ELR (cell line): ENCODE results near the gene SIRPA.

Experiments used
- DNase-seq: peaks from one replicate; pipeline ENCODE4 v3.0.0-alpha.2; 2015; ENCODE audit warnings: low read depth

The SIRPA gene

GRCh38 chr20:1894951-1895673 is at the start of gene SIRPA:
Gene SIRPA, plus strand, starts transcription at chr20:1895407. Its CDS starts 41 bp downstream, at chr20:1895448.
- DNase-seq = peak; percentile 67

- DNase-seq = no peak
These were observed 49.5 kb upstream of the SIRPA start for GRCh38 chr20:1845701-1846100.

DNA sequence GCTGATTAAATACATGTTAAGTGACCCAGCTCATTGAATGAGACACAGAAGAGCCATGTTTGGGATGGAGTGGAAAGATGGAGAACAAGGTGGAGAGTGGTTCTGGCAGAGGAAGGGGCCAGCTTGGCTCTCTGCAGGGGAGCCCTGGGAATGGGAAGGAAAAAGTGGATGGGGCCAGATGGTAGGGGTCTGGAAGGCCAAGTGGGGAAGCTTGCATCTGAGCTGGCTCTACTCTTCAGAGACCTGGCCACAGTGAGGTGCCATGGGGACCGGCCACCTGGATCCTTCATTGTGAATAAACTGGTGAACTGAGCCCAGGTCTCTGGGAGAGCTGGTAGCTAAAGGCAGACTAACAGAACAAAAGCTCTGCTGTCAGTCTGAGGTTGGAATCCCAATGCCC is 48.9 kb upstream of the SIRPA start:
- no peak for DNase-seq

- no peak for DNase-seq
These were observed 48.3 kb upstream of the SIRPA start for GRCh38 chr20:1846876-1847275.

DNA sequence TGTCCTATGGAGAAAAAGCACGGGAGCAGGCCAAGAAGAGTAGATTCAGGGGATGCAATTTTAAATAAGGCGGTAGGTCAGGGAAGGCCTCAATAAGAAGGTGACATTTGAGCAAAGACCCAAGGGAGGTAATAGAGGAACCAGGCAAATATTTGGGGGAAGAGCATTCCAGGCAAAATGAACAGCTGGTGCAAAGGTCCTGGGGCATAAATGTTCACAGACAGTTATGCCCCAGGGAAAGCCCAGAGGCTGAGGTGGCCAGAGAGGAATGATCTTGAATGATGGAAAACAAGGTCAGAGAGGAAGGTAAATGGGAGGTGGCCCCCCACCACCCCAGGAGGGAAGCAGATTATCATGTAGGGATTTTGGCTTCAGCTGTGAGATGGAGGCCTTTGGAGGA is 47.4 kb upstream of the SIRPA start:
- DNase-seq = no peak

DNA sequence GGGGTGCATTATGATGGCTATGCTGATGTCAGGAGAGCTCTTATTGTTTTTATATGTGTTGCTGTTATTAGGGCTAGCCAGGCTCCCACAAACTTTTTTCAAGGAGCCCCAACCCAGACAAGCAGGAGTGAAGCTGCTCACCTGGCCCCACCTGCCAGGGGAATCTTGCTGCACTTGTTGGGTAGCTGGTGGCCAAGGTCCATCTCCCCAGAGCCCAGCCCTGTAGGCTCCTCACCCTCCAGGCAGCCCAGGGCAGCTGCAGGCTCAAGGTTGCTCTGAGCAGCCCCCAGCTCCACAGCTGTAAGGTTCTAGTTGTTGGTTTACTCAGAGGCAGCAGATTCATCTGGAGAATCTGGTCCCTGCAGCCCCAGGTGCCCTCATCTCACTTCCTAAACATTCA is 46.8 kb upstream of the SIRPA start:
- no peak for DNase-seq

DNA sequence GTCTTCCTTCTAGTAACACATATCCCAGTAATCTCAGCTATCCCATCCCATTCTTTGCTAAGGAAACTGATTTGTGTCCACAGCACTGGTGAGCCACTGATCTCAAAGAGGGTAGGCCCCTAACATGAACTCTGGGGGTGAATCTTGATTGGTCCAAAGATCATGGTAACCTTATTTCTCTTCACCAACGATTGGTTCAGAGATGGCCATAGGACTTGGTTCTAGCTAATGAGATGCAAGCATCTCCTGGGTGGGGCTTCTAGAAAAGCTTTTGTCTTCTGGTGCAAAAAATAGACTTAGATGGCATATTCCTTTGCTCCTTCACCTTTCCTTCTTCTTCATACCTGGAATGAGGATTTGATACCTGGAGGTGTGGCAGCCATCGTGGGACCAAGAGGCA is 43.8 kb upstream of the SIRPA start:
- DNase-seq = no peak

- no peak for DNase-seq
These were observed 41.7 kb upstream of the SIRPA start for GRCh38 chr20:1853473-1853872.

GRCh38 chr20:1854246-1854645 is 41.0 kb upstream of the SIRPA start:
- no peak for DNase-seq

GRCh38 chr20:1855109-1855508 is 40.1 kb upstream of the SIRPA start:
- DNase-seq = no peak

- no peak for DNase-seq
These were observed 39.5 kb upstream of the SIRPA start for GRCh38 chr20:1855690-1856089.

DNA sequence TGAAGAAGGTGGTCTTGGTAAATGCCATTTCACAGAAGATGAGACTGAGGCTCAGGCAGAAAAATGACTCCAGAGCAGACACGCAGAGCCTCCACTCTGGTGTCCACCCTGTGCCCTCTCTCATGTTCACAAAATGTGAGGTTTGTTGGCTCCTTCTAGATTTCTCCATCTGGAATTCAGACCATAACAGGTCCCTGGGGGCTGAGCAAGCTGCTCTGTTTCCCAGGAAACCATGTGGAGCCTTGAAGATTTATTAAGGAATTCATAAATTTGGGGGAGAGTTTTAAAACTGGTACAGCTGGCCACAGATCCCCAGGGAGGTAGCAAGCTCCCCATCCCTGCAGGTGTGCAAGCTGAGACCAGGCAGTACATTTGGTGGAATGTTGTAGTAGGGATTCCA is 38.8 kb upstream of the SIRPA start:
- DNase-seq = no peak

- no peak for DNase-seq
These were observed 37.7 kb upstream of the SIRPA start for GRCh38 chr20:1857466-1857865.

DNA sequence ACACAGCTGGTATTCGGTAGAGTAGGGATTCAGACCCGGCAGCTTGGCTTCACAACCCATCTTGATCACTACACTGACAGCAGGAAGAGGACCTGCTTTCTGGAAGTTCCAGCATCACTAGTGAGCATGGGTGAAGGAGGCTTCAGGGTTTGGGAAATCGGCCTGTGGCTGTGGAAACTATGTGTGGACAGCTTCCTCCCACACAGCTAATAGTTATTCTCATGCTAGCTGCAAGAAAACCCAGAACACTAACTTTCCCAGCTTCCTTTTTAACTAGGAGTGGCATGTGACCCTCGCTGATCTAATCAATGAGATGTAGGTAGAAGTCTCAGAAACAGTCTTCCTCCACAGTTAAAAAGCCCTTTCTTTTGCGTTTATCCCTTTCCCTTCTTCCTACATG is 36.3 kb upstream of the SIRPA start:
- no peak for DNase-seq

DNA sequence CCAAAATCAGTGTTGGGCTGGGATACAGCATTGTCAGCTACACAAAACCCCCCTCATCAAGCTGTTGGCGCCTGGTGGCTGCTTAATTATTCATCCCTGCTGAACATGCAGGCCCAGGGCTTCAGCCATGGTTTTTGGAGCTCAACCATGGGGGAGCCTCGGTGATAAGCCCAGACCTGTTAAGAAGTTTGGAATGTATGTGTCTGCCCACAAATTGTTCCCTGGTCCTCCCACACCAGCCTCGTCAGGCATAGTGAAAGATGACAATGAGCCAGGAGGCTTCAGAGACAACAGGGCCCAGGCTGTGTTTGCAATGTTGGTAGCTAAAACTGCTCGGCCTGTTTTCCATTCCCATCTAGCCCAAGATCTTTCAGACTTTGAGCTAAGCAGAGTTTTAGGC is 34.8 kb upstream of the SIRPA start:
- DNase-seq = no peak

GRCh38 chr20:1861347-1861976 is 33.7 kb upstream of the SIRPA start:
- DNase-seq = no peak

- no peak for DNase-seq
These were observed 33.1 kb upstream of the SIRPA start for GRCh38 chr20:1861996-1862662.

GRCh38 chr20:1862663-1863053 is 32.5 kb upstream of the SIRPA start:
- DNase-seq = no peak

- no peak for DNase-seq
These were observed 31.9 kb upstream of the SIRPA start for GRCh38 chr20:1863296-1863695.

DNA sequence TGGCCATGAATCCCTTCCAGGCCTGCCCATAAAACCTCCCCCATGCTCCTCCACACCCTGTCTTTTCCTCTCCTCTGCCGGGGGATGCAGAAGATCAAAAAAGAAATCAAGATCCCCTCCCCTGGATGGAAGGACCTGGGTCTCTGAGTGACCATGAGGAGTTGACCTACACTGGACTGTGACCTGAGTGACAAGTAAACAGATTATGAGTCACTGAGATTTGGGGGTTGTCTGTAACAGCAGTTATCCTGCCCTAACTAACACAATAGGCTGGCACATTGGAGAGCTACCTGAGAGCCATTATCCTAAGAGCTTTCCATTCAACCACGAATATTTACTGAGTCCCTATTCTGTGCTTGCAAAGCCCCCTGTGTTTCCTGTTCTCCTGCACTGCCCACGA is 28.4 kb upstream of the SIRPA start:
- no peak for DNase-seq

DNA sequence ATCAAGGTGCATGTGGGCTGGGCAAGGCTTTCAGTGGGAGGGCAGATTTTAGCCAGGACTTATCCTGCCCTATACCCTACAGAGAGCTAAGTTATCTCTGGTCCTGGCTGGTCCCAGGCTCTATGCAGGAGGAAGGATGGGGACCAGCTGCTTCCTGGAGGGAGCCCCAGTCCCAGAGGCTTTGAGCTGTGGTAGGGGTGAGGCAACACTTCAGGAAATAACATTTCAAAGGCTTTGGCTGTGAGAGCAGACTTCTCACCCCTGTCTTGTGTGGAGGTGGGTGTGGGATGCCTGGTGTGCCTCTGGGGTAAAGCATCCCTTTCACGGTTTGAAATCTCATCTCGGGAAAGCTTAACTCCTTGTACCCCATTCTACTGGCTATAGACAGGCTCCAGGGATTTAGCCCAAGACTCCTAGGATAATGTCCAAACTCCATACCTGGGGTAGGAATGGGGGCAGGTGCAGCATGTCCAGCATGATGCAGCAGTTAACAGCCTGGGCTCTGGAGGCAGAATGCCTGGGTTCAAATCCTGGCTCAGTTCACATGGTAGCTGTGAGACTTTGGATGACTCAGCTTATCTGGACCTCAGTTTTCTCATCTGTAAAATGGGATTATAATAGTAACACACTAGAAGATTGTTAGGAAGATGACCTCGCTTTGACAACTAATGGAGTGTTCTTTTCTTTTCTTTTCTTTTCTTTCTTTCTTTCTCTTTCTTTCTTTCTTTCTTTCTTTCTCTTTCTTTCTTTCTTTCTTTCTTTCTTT is 27.5 kb upstream of the SIRPA start:
- no peak for DNase-seq

GRCh38 chr20:1868856-1869255 is 26.4 kb upstream of the SIRPA start:
- DNase-seq = peak; percentile 13

GRCh38 chr20:1870323-1870722 is 24.9 kb upstream of the SIRPA start:
- DNase-seq = no peak
